ENCODE measurements around the gene IQCC. TPM values are rescaled to one million over a fixed set of nuclear protein-coding genes. Genes with fewer than 3 reads are reported as not detected.

Gene IQCC
- polyA plus RNA-seq, 1 of the 3 experiments (the other 2 are of a cell fraction), result 2.4 TPM

GRCh38 chr1:32241001-32241763 is 35.7 kb downstream of the IQCC start:
- ChIA-PET POLR2A (interaction anchor here (0.5 to 2.1 kb wide), 11 partner anchors 12 to 95 kb away, joined by 3 to 14 read pairs (median 3); partner anchors contain the start of gene MARCKSL1), CTCF (interaction anchor here (0.7 to 3.7 kb wide), 12 partner anchors 12 to 215 kb away, joined by 3 to 24 read pairs (median 4); partner anchors contain the start of genes EIF3I and TMEM234)
- DNase-seq, result peak; percentile 79
- Histone ChIP-seq H3K36me3 (replicated peaks in 1 of 2; ENCODE audit: control insufficient read depth in 1 of 2, insufficient read depth in 2 of 2, low read length in 1 of 2) (no peaks in the 10 kb centered on the region), H3K4me3 (ENCODE audit: low read depth in 2 of 2, low read length in 1 of 2) (peak overlapping the region; percentile 51 to 57), H3K27me3 (ENCODE audit: insufficient read depth) (no peaks in the 10 kb centered on the region), H3K9me2 (no peaks in the 10 kb centered on the region), H2AFZ (ENCODE audit: low read depth) (peak overlapping the region; percentile 89; the same call in 1 of the 2 replicates), H3K4me2 (peak overlapping the region; percentile 83), H3K4me1 (ENCODE audit: control insufficient read depth in 1 of 2, insufficient read depth in 2 of 2, low read depth in 1 of 2, low read length in 1 of 2) (peaks cover 6 to 13% of the 10 kb centered on the region in 2 experiments; a peak in 2 of 4 replicates), H3K27ac (ENCODE audit: low read depth in 2 of 2, low read length in 1 of 2) (no peak overlapping the region; a peak in 1 of 4 replicates), H3F3A (replicated peaks; ENCODE audit: insufficient read depth) (peaks cover 22% of the 10 kb centered on the region), H4K20me1 (ENCODE audit: insufficient read depth) (no peaks in the 10 kb centered on the region), H3K9me3 (no peaks in the 10 kb centered on the region), H3K79me2 (ENCODE audit: insufficient read depth) (no peaks in the 10 kb centered on the region), H3K9ac (peak overlapping the region; percentile 25; the same call in 1 of the 2 replicates)
- WGBS (ENCODE audit: low lambda C conversion rate), result 8% methylated on average over 20 of the region's 55 CpGs
- TF ChIP-seq FOSL2 (IDR thresholded peaks at IDR 0.05; ENCODE audit: borderline replicate concordance, low read depth) (peak; percentile 28; the same call in 1 of the 2 replicates), MAX (IDR thresholded peaks at IDR 0.05; ENCODE audit: low read depth) (peak; percentile 75), GABPA (IDR thresholded peaks at IDR 0.05; ENCODE audit: low read depth) (no peak), GATA2 (CRISPR knock-in tag; IDR thresholded peaks at IDR 0.05) (no peak), IRF3 (IDR thresholded peaks at IDR 0.05; ENCODE audit: low read depth, low read length) (no peak), SIN3A (IDR thresholded peaks at IDR 0.05; ENCODE audit: borderline replicate concordance, low read depth, low read length) (no peak), SMC3 (IDR thresholded peaks at IDR 0.05; ENCODE audit: low read depth, low read length) (no peak), FOXJ3 (CRISPR knock-in tag; IDR thresholded peaks at IDR 0.05) (no peak), USF1 (IDR thresholded peaks at IDR 0.05; ENCODE audit: borderline replicate concordance, low read depth) (no peak), JUND (IDR thresholded peaks at IDR 0.05) (no peak)

- no peaks in the 10 kb centered on the region for H3K9me2 ChIP-seq
- no peak overlapping the region for H3K27ac ChIP-seq (ENCODE audit: low read depth in 2 of 2, low read length in 1 of 2)
- no peak overlapping the region for H3K9ac ChIP-seq
- WGBS (ENCODE audit: low lambda C conversion rate), result 77% methylated on average over 3 of the region's 7 CpGs
- no peaks in the 10 kb centered on the region for H3K79me2 ChIP-seq (ENCODE audit: insufficient read depth)
- H3K27me3 ChIP-seq (ENCODE audit: insufficient read depth), result no peaks in the 10 kb centered on the region
- H3K4me1 ChIP-seq (ENCODE audit: control insufficient read depth in 1 of 2, insufficient read depth in 2 of 2, low read depth in 1 of 2, low read length in 1 of 2), result peaks cover 10 to 13% of the 10 kb centered on the region in 2 experiments; a peak in 3 of 4 replicates
- CTCF ChIA-PET, result interaction anchor here (1.1 to 1.4 kb wide), 3 partner anchors 13 to 27 kb away, joined by 3 read pairs; no protein-coding TSS in a partner anchor
- no peaks in the 10 kb centered on the region for H4K20me1 ChIP-seq (ENCODE audit: insufficient read depth)
- POLR2A ChIA-PET, result interaction anchor here (0.8 to 1.3 kb wide), 3 partner anchors 10 to 94 kb away, joined by 3 read pairs; partner anchors contain the start of gene MARCKSL1
- no peak overlapping the region for H2AFZ ChIP-seq (ENCODE audit: low read depth)
- H3K4me3 ChIP-seq (ENCODE audit: low read depth in 2 of 2, low read length in 1 of 2), result no peak overlapping the region
- H3K4me2 ChIP-seq, result no peak overlapping the region
- no peaks in the 10 kb centered on the region for H3K9me3 ChIP-seq
- H3F3A ChIP-seq (replicated peaks; ENCODE audit: insufficient read depth), result peaks cover 12% of the 10 kb centered on the region
- DNase-seq, result peak; percentile 66
- H3K36me3 ChIP-seq (replicated peaks in 1 of 2; ENCODE audit: control insufficient read depth in 1 of 2, insufficient read depth in 2 of 2, low read length in 1 of 2), result no peaks in the 10 kb centered on the region
- TF ChIP-seq FOSL2 (IDR thresholded peaks at IDR 0.05; ENCODE audit: borderline replicate concordance, low read depth), result no peak
- no peak for TF ChIP-seq ZBTB33 (IDR thresholded peaks at IDR 0.05; ENCODE audit: borderline replicate concordance, low read depth)
- TF ChIP-seq TEAD4 (IDR thresholded peaks at IDR 0.05; ENCODE audit: borderline replicate concordance, insufficient read depth), result no peak
- no peak for TF ChIP-seq NRF1 (IDR thresholded peaks at IDR 0.05; ENCODE audit: low read depth, low read length)
- no peak for TF ChIP-seq RAD21 (IDR thresholded peaks at IDR 0.05; ENCODE audit: low read length)
- no peak for TF ChIP-seq RFX5 (IDR thresholded peaks at IDR 0.05; ENCODE audit: low read length)
- TF ChIP-seq MAX (IDR thresholded peaks at IDR 0.05; ENCODE audit: low read depth), result no peak
- no peak for TF ChIP-seq MXI1 (IDR thresholded peaks at IDR 0.05; ENCODE audit: low read depth, low read length)
- no peak for TF ChIP-seq GATA2 (CRISPR knock-in tag; IDR thresholded peaks at IDR 0.05)
- no peak for TF ChIP-seq IRF3 (IDR thresholded peaks at IDR 0.05; ENCODE audit: low read depth, low read length)
- TF ChIP-seq GABPA (IDR thresholded peaks at IDR 0.05; ENCODE audit: low read depth), result no peak
- no peak for TF ChIP-seq SMC3 (IDR thresholded peaks at IDR 0.05; ENCODE audit: low read depth, low read length)
- no peak for TF ChIP-seq CHD2 (IDR thresholded peaks at IDR 0.05; ENCODE audit: low read length, partially characterized antibody)
Observed at GRCh38 chr1:32242341-32242851, 36.9 kb downstream of the IQCC start.
